ENCODE measurements around the gene NCOA3. TPM values are rescaled to one million over a fixed set of nuclear protein-coding genes. Genes with fewer than 3 reads are reported as not detected.

The NCOA3 gene
- total RNA-seq, 1 experiment from 2014 or later: 31.1 TPM

- no TSS peak for BruUV-seq (replicated peaks)
- TF ChIP-seq CTCF (conservative IDR thresholded peaks at IDR 0.05; ENCODE audit: low read depth, low read length): no peak
- TF ChIP-seq EZH2 (IDR thresholded peaks at IDR 0.05; ENCODE audit: low read length, unreplicated experiment): no peak
- no peak for TF ChIP-seq EZH2phosphoT487 (IDR thresholded peaks at IDR 0.05; ENCODE audit: borderline replicate concordance, low read length)
- H3K36me3 ChIP-seq (ENCODE audit: low read depth, low read length): peaks cover 3% of the 10 kb centered on the region; the same call in 1 of the 2 replicates
- H2AFZ ChIP-seq (ENCODE audit: low read length): no peak overlapping the region
- H3K4me2 ChIP-seq (ENCODE audit: low read length): no peak overlapping the region
- ATAC-seq (no peak), DNase-seq (no peak)
- no peaks in the 10 kb centered on the region for H3K27me3 ChIP-seq (ENCODE audit: low read length)
- no peak overlapping the region for H3K9ac ChIP-seq (ENCODE audit: low read length)
- no peaks in the 10 kb centered on the region for H3K9me3 ChIP-seq (ENCODE audit: low read length)
- no peak overlapping the region for H3K27ac ChIP-seq (ENCODE audit: low read length)
- CTCF ChIA-PET: no interaction called here
- H3K4me3 ChIP-seq (ENCODE audit: low read length): no peak overlapping the region
- H4K20me1 ChIP-seq (ENCODE audit: low read length): no peaks in the 10 kb centered on the region
- no peaks in the 10 kb centered on the region for H3K9me2 ChIP-seq (replicated peaks; ENCODE audit: low read length)
- H3K4me1 ChIP-seq (ENCODE audit: insufficient read depth, low read length): peaks cover 7% of the 10 kb centered on the region; the same call in 1 of the 2 replicates
- POLR2A ChIA-PET (ENCODE audit: unreplicated experiment): no interaction called here
- H3K79me2 ChIP-seq (ENCODE audit: low read length): peaks cover 16% of the 10 kb centered on the region
- intact Hi-C loops (cut with micrococcal nuclease): no loop called here
- no peaks in the 10 kb centered on the region for H3F3A ChIP-seq (ENCODE audit: low read length, unreplicated experiment)
Measured at GRCh38 chr20:47586649-47587294, 85.1 kb downstream of the NCOA3 start.

- BruUV-seq (replicated peaks): no TSS peak
- POLR2A ChIA-PET (ENCODE audit: unreplicated experiment): no interaction called here
Measured at GRCh38 chr20:47588158-47588557, 86.5 kb downstream of the NCOA3 start.

More at GRCh38 chr20:47588158-47588557, 86.5 kb downstream of the NCOA3 start:
- Histone ChIP-seq H3K36me3 (ENCODE audit: low read depth, low read length) (peaks cover 3% of the 10 kb centered on the region; the same call in 1 of the 2 replicates), H3K4me2 (ENCODE audit: low read length) (no peak overlapping the region), H3K27me3 (ENCODE audit: low read length) (no peaks in the 10 kb centered on the region), H3K9me3 (ENCODE audit: low read length) (no peaks in the 10 kb centered on the region), H3K9me2 (replicated peaks; ENCODE audit: low read length) (no peaks in the 10 kb centered on the region), H3K4me3 (ENCODE audit: low read length) (no peak overlapping the region), H4K20me1 (ENCODE audit: low read length) (no peaks in the 10 kb centered on the region), H2AFZ (ENCODE audit: low read length) (no peak overlapping the region), H3K79me2 (ENCODE audit: low read length) (peaks cover 5% of the 10 kb centered on the region; the same call in 1 of the 2 replicates), H3F3A (ENCODE audit: low read length, unreplicated experiment) (no peaks in the 10 kb centered on the region), H3K9ac (ENCODE audit: low read length) (no peak overlapping the region), H3K27ac (ENCODE audit: low read length) (no peak overlapping the region), H3K4me1 (ENCODE audit: insufficient read depth, low read length) (peaks cover 7% of the 10 kb centered on the region; the same call in 1 of the 2 replicates)
- CTCF ChIA-PET: no interaction called here
- no peak for TF ChIP-seq EZH2 (IDR thresholded peaks at IDR 0.05; ENCODE audit: low read length, unreplicated experiment)
- TF ChIP-seq CTCF (conservative IDR thresholded peaks at IDR 0.05; ENCODE audit: low read depth, low read length): no peak
- TF ChIP-seq EZH2phosphoT487 (IDR thresholded peaks at IDR 0.05; ENCODE audit: borderline replicate concordance, low read length): no peak
- DNase-seq (no peak), ATAC-seq (no peak)
- intact Hi-C loops (cut with micrococcal nuclease): no loop called here
